Esophagus muscularis mucosa (tissue), 4 donors: ENCODE data around the gene PRKCG. TPM values are rescaled to one million over a fixed set of nuclear protein-coding genes. Genes with fewer than 3 reads are reported as not detected.

ENCODE experiments used
- DNase-seq: peaks from one replicate; pipeline ENCODE4 v3.0.0-alpha.2; 2017; ENCODE audit errors: extremely low spot score
- H3K27ac ChIP-seq, 4 donors: fragments of 200-600 bp; sonication (generic); replicated peaks in 1 of 4; 1 replicate in 3 of 4; 2 replicates in 1 of 4; pipeline ENCODE4 v1.5.1; 2016 to 2019; ENCODE audit warnings: mild to moderate bottlenecking in 1 of 4
- H3K27me3 ChIP-seq, 4 donors: fragments of 200-600 bp; sonication (generic); one replicate each; pipeline versions ENCODE4 v1.5.1 to v1.6.0; 2016 to 2019
- H3K36me3 ChIP-seq, 4 donors: fragments of 200-600 bp; sonication (generic); one replicate each; pipeline ENCODE4 v1.5.1; 2016 to 2019
- H3K4me1 ChIP-seq, 4 donors: fragments of 200-600 bp; sonication (generic); one replicate each; pipeline ENCODE4 v1.5.1; 2016 to 2019
- H3K4me3 ChIP-seq, 4 donors: fragments of 200-600 bp; sonication (generic); 1 replicate in 2 of 4; 2 replicates in 2 of 4; pipeline ENCODE4 v1.5.1; 2016 to 2019; ENCODE audit warnings: mild to moderate bottlenecking in 4 of 4, moderate library complexity in 1 of 4
- H3K9me3 ChIP-seq, 4 donors: fragments of 200-600 bp; sonication (generic); 1 replicate in 3 of 4; 2 replicates in 1 of 4; pipeline ENCODE4 v1.5.1; 2016 to 2019
- EP300 ChIP-seq: sonication (generic); formaldehyde crosslinking; IDR thresholded peaks from one replicate; pipeline ENCODE4 v1.6.1; 2017; ENCODE audit warnings: antibody characterized with exemption
- POLR2A ChIP-seq: fragments of 450-650 bp; IDR thresholded peaks from one replicate; pipeline ENCODE4 v1.6.1; 2017; ENCODE audit warnings: antibody characterized with exemption, moderate library complexity, mild to moderate bottlenecking, low read depth
- POLR2AphosphoS5 ChIP-seq, 2 donors: sonication (generic); formaldehyde crosslinking; IDR thresholded peaks; one replicate each; pipeline ENCODE4 v1.6.1; 2017; ENCODE audit warnings: antibody characterized with exemption in 2 of 2
- WGBS: methylation state at CpG from one replicate; pipeline ENCODE4 v1.1.5; 2018; 5-methylcytosine and 5-hydroxymethylcytosine counted together
- intact Hi-C: fragments of 100-400 bp; cut with DNase I; formaldehyde crosslinking; loops from one replicate; pipeline ENCODE4 v1.15.1; 2023
- total RNA-seq, 4 donors: library from RNA; depleted of rRNA; stranded (reverse); fragments of >200 nt; gene quantifications; one replicate each; pipeline versions ENCODE4 v1.1.0 to v1.2.1, GENCODE V29; 2016
- TF ChIP-seq, protein P1 (sequence below), 3 experiments: fragments of 200-600 bp in 2 of 3; fragments of 450-650 bp in 1 of 3; sonication (generic) in 2 of 3; IDR thresholded peaks; one replicate each; pipeline ENCODE4 v1.5.1; 2017 to 2019; ENCODE audit warnings: antibody characterized with exemption in 3 of 3, mild to moderate bottlenecking in 2 of 3, moderate library complexity in 1 of 3

Gene PRKCG
- total RNA-seq, 4 donors from 2014 or later: not detected

DNA sequence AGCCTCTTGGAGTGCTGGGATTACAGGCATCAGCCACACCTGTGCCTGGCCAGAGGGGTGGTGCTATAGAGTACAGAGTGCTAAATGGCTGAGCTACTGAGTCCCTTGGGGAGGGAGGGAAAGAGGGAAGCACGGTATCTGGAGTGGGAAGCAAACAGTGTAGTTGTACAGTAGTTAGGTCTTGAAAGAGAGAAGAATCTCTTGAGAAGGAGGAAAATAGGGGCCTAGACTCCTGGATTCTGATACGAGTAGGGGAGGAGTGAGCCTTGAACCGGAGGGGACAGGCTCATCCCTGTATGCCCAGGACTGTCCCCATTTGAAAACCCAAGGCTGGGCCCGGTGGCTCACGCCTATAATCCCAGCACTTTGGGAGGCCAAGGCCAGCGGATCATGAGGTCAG is 9.2 kb upstream of the PRKCG start:
- Histone ChIP-seq H3K9me3 (no peaks in the 10 kb centered on the region), H3K27ac (peak overlapping the region in 3 of 4 donors; percentile 20 to 35 (median 27)), H3K4me1 (peaks cover 23 to 80% (median 65%) of the 10 kb centered on the region in 4 donors), H3K27me3 (no peaks in the 10 kb centered on the region), H3K36me3 (peaks cover 17 to 64% (median 53%) of the 10 kb centered on the region in 4 donors), H3K4me3 (no peak overlapping the region)
- WGBS: 51% methylated on average over 6 of the region's 6 CpGs
- no peak for DNase-seq
- TF ChIP-seq, protein P1, sequence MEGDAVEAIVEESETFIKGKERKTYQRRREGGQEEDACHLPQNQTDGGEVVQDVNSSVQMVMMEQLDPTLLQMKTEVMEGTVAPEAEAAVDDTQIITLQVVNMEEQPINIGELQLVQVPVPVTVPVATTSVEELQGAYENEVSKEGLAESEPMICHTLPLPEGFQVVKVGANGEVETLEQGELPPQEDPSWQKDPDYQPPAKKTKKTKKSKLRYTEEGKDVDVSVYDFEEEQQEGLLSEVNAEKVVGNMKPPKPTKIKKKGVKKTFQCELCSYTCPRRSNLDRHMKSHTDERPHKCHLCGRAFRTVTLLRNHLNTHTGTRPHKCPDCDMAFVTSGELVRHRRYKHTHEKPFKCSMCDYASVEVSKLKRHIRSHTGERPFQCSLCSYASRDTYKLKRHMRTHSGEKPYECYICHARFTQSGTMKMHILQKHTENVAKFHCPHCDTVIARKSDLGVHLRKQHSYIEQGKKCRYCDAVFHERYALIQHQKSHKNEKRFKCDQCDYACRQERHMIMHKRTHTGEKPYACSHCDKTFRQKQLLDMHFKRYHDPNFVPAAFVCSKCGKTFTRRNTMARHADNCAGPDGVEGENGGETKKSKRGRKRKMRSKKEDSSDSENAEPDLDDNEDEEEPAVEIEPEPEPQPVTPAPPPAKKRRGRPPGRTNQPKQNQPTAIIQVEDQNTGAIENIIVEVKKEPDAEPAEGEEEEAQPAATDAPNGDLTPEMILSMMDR (IDR thresholded peaks at IDR 0.05): no peak
- no peak for TF ChIP-seq EP300
- TF ChIP-seq POLR2AphosphoS5 (IDR thresholded peaks at IDR 0.05): no peak
- TF ChIP-seq POLR2A: no peak
- intact Hi-C loops: loop anchor here (10.0 kb wide), 1 partner anchor 232 kb away; the partner anchor contains the start of genes NDUFA3 and OSCAR

- intact Hi-C loops: loop anchor here (10.0 kb wide), 1 partner anchor 231 kb away; the partner anchor contains the start of genes NDUFA3 and OSCAR
- TF ChIP-seq POLR2AphosphoS5 (IDR thresholded peaks at IDR 0.05) (peak in 1 of 2 donors; percentile 29), POLR2A (no peak)
- WGBS: 85% methylated on average over 45 of the region's 51 CpGs
- Histone ChIP-seq H3K4me3 (no peak overlapping the region), H3K9me3 (no peaks in the 10 kb centered on the region), H3K4me1 (peaks cover 27 to 84% (median 70%) of the 10 kb centered on the region in 4 donors), H3K27me3 (peaks cover 0 to 4% (median 0%) of the 10 kb centered on the region in 4 donors), H3K27ac (peak overlapping the region in 1 of 4 donors; percentile 27), H3K36me3 (peaks cover 17 to 64% (median 53%) of the 10 kb centered on the region in 4 donors)
- no peak for DNase-seq
Observed at GRCh38 chr19:53873773-53874605, 8.0 kb upstream of the PRKCG start.

DNA sequence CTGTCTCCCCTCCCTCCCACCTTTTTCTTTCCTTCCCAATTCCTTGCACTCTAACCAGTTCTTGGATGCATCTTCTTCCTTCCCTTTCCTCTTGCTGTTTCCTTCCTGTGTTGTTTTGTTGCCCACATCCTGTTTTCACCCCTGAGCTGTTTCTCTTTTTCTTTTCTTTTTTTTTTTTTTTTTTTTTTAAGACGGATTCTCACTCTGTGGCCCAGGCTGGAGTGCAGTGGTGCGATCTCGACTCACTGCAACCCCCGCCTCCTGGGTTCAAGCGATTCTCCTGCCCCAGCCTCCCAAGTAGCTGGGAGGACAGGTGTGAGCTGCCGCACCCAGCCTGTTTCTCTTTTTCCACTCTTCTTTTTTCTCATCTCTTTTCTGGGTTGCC is 7.4 kb upstream of the PRKCG start:
- 60% methylated on average over 6 of the region's 6 CpGs for WGBS
- no peaks in the 10 kb centered on the region for H3K9me3 ChIP-seq
- DNase-seq: no peak
- H3K27ac ChIP-seq: peak overlapping the region in 1 of 4 donors; percentile 27
- no peak overlapping the region for H3K4me3 ChIP-seq
- TF ChIP-seq, protein P1 (IDR thresholded peaks at IDR 0.05): no peak
- TF ChIP-seq POLR2AphosphoS5 (IDR thresholded peaks at IDR 0.05): no peak
- no peak for TF ChIP-seq EP300
- TF ChIP-seq POLR2A: no peak
- H3K4me1 ChIP-seq: peaks cover 30 to 88% (median 75%) of the 10 kb centered on the region in 4 donors
- intact Hi-C loops: loop anchor here (10.0 kb wide), 1 partner anchor 230 kb away; the partner anchor contains the start of genes NDUFA3 and OSCAR
- H3K27me3 ChIP-seq: peaks cover 0 to 11% (median 0%) of the 10 kb centered on the region in 4 donors
- H3K36me3 ChIP-seq: peaks cover 17 to 64% (median 53%) of the 10 kb centered on the region in 4 donors

GRCh38 chr19:53875602-53876325 is 6.2 kb upstream of the PRKCG start:
- H3K4me1 ChIP-seq: peaks cover 26 to 80% (median 67%) of the 10 kb centered on the region in 4 donors
- intact Hi-C loops: loop anchor here (10.0 kb wide), 1 partner anchor 229 kb away; the partner anchor contains the start of genes NDUFA3 and OSCAR
- H3K27me3 ChIP-seq: peaks cover 0 to 15% (median 1%) of the 10 kb centered on the region in 4 donors
- peak overlapping the region in 1 of 4 donors; percentile 30 for H3K27ac ChIP-seq
- DNase-seq: no peak
- peaks cover 17 to 60% (median 48%) of the 10 kb centered on the region in 4 donors for H3K36me3 ChIP-seq
- no peak overlapping the region for H3K4me3 ChIP-seq
- WGBS: 74% methylated on average over 17 of the region's 17 CpGs
- H3K9me3 ChIP-seq: no peaks in the 10 kb centered on the region
- TF ChIP-seq EP300 (no peak), POLR2A (no peak), POLR2AphosphoS5 (IDR thresholded peaks at IDR 0.05) (no peak)
- TF ChIP-seq, protein P1 (IDR thresholded peaks at IDR 0.05): no peak
